NCI-H1105 (cell line): Measurements from ENCODE around the gene KCNQ5.
"Not testable (repeated sequence)": the region's sequence is repeated elsewhere in the genome, so short reads cannot be mapped to it uniquely, and the experiment has no call there.

Source experiments
- DNase-seq: peaks from one replicate; lab custom pipeline; 2025; lab: John Stamatoyannopoulos, UW

Gene KCNQ5

DNA sequence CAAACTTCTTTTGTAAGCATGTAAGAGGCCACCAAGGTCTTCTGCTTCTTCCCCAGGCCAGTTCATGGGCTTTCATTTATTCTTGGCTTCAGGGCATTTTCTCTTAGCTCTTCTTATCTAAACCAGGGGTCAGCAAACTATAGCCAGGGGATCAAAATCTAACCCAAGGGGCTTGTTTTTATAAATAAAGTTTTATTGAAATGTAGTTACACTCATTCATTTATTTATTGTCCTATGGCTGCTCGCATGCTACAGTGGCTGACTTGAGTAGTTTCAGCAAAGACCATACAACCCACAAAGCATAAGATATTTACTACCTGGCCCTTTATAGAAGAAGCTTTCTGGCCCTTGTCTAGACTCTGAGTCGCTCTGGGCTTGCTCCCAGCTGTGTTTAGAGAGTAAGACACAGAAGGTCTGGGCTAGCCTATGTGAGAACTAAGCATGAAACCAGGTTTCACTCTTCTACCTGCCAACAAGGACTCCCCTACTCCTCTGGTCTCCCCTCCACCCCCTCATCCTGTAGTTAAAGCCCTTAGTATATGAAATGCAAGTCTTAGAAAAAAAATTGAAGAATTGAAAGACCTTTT is 560.2 kb downstream of the KCNQ5 start:
- no peak for DNase-seq

- not testable (repeated sequence) for DNase-seq
Measured at GRCh38 chr6:73193302-73193701, 571.4 kb downstream of the KCNQ5 start.

DNA sequence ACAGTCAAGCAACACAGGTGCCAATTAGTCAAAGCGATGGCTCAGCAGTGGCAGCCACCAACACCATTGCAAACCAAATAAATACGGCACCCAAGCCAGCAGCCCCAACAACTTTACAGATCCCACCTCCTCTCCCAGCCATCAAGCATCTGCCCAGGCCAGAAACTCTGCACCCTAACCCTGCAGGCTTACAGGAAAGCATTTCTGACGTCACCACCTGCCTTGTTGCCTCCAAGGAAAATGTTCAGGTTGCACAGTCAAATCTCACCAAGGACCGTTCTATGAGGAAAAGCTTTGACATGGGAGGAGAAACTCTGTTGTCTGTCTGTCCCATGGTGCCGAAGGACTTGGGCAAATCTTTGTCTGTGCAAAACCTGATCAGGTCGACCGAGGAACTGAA is 572.9 kb downstream of the KCNQ5 start:
- no peak for DNase-seq

- DNase-seq: no peak
Measured at GRCh38 chr6:73200247-73200646, 578.4 kb downstream of the KCNQ5 start.

GRCh38 chr6:73200735-73201134 is 578.9 kb downstream of the KCNQ5 start:
- no peak for DNase-seq

DNA sequence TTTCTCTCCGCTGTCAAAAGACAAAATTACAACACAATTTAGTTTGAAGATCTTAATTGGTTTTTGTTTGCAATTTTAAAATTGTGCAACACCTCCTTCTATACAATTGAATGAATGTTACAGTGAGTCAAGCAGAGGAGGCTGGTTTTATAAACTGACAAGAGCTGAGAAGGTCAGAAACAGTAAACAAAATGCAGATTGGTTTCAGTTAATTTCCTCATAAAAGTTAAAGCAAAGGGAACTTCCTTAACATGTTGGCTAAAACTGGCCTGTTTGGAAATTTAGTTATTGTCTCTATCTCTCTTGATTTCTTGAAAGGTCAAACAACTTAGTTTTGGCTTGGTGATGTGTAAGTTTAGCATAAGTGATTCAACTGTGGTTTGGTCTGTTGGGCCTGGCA is 581.2 kb downstream of the KCNQ5 start:
- DNase-seq: no peak

- DNase-seq: no peak
Measured at GRCh38 chr6:73204252-73204651, 582.4 kb downstream of the KCNQ5 start.

DNA sequence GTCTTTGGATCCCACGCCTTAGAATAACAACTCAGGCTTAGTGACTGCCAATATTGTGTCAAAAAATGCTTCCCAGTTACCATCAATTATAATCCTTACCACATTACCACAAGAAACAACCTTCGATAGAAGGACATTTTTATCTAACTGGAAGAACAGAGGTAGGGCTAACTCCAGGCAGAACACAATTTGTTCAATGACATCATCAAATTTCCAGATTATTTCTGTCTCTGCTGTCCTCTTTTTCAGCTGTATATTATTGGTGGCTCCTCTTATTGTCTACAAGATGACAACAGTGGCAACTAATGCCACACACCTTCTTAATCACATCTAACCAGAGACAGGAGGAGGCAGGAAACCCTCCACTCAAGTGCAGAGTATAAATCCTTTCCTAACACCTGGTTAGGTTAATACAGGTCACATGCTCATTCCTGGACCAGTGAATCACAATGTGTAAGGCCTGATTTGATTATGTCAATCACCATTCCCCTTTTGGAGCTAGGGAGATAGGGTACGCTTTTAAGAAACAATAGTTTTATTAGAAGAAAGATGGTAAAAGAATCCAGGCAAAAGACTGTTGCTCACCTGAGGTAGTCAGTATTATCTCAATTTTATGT is 585.5 kb downstream of the KCNQ5 start:
- no peak for DNase-seq

DNA sequence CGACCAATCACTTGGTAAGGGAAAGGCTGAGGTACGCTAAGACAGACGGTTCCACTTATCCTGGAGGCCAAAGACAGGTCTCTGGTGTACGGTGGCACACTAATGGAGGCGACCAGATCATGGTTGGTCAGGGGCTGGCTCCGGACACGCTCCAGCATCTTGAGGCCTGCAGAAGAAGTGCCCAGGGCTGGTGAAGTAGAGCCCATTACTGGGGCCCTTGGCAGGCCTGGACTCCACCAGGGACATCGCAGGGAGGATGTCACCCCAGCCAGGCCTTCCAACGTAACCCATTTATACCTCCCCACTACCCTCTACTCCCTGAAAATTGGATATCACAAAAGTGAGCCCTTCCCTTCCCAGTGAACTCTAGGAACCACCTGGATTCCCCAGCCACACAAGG is 587.3 kb downstream of the KCNQ5 start:
- DNase-seq: no peak

DNA sequence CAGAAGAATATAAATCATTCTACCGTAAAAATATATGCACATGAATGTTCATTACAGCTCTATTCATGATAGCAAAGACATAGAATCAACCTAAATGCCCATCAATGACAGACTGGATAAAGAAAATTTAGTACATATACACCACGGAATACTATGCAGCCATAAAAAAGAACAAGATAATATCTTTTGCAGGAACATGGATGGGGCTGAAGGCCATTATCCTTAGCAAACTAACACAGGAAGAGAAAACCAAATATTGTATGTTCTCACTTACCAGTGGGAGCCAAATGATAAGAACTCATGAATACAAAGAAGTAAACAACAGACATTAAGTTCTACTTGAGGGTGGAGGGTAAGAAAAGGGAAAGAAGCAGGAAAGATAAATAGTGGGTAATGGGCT is 595.0 kb downstream of the KCNQ5 start:
- no peak for DNase-seq

DNA sequence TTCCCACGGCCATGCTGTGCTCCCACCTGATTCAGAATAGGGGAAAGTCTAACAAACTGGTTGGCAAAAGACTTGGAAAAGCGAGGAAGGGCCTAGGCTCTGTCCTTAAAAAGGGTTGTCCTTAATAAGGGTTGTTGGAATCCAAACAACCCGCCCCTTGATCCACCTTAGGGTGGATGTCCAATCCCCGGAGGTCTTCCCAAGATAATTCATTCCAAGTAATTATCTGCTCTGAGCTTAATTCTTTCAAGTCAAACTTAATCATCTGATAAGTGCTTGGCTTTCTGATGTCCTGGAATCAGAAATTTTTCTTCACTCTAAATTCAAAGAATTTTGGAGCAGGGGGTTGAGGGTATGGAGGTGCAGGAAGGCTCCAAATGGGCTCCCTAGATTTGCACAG is 603.5 kb downstream of the KCNQ5 start, which contains the start of gene KHDC1L:
KHDC1L (minus strand) TSS at position 101 of the 400 bp plus-strand sequence; CDS start at position 13, 88 bp downstream.
- no peak for DNase-seq

- no peak for DNase-seq
Measured at GRCh38 chr6:73227606-73228255, 605.9 kb downstream of the KCNQ5 start.

DNA sequence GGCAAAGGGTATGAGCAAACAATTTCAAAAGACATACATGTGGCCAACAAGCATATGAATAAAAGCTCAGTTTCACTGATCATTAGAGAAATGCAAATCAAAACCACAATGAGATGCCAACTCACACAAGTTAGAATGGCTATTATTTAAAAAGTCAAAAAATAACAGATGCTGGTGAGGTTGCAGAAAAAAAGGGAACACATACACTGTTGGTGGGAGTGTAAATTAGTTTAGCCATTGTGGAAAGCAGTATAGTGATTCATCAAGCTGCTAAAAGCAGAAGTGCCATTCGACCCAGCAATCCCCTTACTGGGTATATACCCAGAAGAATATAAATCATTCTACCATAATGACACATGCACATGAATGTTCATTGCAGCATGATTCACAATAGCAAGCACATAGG is 610.1 kb downstream of the KCNQ5 start:
- DNase-seq: no peak

DNA sequence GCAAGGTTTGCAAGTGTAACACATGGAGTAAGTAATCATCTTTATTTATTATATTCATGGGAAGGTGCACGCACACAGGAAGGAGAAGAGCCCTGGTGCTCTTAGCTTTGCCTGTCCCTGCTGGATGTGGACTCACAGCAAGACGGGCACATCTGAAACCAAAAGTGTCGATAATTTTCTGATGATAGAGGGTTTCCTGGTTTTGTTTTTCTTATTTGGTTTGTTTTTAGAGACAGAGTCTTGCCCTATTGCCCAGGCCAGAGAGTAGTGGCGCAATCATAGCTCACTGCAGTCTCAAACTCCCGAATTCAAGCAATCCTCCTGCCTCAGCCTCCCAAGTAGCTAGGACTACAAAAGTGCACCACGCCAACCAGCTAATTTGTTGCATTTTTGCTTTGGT is 611.2 kb downstream of the KCNQ5 start:
- DNase-seq: no peak

DNA sequence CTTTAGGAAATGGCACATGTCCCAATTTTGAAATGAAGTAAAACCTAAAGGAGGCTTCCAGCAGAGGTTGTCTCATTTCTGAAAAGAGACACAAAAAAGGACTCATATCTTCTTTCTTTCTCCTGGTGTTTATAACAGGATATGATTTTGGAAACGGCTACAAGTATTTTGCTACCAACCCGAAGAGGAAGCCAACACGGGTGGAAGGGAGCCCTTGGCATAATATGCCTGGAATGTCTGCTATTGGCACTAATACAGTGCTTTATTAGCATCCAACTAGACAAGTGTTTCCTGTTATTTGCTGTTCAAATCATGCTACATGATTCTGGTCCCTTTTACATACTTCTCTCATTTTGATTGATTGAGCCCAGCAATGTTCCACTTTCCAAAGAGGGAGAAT is 612.1 kb downstream of the KCNQ5 start:
- DNase-seq: not testable (repeated sequence)

DNA sequence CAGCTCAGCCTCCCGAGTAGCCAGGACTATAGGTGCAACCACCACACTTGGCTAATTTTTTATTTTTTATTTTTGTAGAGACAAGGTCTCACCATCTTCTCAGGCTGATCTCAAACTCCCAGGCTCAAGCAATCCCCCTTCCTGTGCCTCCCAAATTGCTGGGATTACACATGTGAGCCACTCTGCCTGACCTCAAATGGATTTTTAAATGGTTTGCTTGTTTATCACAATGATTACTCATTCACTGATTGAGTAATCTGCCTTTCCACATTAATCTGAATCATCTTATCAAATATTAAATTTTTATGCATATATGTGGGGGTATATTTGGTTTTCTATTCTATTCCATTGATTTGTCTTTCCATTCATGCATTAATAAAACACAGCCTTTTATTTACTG is 612.9 kb downstream of the KCNQ5 start:
- no peak for DNase-seq

- no peak for DNase-seq
Measured at GRCh38 chr6:73236144-73236750, 614.4 kb downstream of the KCNQ5 start.

DNA sequence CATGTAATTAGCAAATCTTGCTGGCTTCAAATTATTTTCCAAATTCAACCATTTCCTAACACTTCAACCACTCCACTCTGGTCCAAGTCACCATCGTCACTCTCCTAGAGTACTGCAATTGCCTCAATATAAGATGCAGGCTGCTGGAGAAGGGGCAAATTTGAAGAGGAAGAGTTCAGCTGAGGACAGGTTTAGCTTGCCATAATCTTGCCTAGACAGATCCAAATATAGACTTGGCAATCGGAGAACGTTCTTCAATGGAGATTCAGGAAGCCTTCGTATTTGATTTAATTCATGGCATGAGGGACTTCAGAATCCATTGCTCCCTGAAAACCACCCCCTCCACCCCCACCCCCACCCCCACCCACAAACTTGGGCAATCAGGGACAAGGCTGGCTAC is 618.9 kb downstream of the KCNQ5 start:
- no peak for DNase-seq

DNA sequence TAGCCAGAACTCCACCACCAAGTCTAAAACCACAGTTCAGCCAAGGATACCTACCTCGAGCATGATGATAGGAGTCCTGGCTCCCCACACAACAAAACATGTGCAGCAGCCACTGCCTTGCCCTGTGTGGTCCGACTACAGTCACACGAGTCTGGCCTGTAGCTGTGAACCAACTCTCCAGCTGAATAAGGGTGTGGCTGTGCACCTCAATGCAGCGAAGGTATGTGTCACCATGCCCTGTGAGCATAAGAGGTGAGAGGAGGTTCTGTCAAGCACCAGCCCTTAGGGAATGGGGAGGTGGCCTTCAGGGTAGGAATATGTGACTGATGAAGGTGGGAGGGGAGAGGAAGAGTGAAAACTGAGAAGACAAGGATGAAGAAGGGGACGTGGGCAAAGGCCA is 620.1 kb downstream of the KCNQ5 start:
- DNase-seq: no peak
